Measurements from ENCODE around the gene DNAJC11.
A peak's percentile ranks its signal among the peaks of the same experiment; 100 is the strongest.
"Not testable (repeated sequence)": the region's sequence is repeated elsewhere in the genome, so short reads cannot be mapped to it uniquely, and the experiment has no call there.

DNAJC11 gene

GRCh38 chr1:6651909-6652308 is 49.7 kb downstream of the DNAJC11 start:
- no peak for DNase-seq

DNA sequence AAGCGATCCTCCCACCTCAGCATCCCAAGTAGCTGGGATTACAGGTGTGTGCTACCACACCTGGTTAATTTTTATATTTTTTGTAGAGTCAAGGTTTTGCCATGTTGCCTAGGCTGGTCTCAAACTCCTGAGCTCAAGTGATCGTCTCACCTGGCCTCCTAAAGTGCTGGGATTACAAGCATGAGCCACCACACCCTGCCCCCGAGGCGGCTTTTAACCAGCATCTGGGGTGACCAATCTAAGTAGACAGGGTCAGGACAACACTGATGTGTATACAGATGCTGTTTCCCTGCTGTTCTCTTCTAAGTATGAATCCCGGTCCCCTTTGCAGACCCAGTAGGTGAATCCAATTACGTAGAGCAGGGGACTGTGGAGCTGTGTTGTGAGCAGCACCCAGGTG is 53.1 kb downstream of the DNAJC11 start:
- DNase-seq: no peak

GRCh38 chr1:6646499-6647148 is 55.0 kb downstream of the DNAJC11 start:
- peak; percentile 47 to 68 for DNase-seq

GRCh38 chr1:6645018-6645417 is 56.6 kb downstream of the DNAJC11 start:
- no peak for DNase-seq

- DNase-seq: not testable (repeated sequence)
These were observed 60.7 kb downstream of the DNAJC11 start for GRCh38 chr1:6640867-6641266.

DNA sequence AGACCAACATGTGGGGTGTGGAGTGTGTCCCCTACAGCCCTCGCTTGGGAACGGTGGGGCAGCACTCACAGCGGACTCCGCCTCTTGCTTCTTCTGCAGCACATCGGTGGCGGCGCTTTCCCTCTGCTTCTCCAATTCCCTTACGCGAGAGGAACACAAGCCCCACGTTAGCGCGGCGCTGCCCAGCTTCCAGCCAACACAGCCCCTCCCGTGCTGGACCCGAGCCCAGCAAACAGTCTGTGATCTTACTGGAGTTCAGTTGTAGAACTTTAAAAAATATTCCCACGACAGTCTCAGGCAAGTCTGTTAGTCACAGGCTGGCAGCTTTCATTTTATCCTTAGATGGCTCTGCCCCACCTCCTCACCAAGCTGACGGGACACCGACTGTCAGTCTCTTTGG is 63.4 kb downstream of the DNAJC11 start:
- DNase-seq: no peak

- DNase-seq: no peak
These were observed 63.8 kb downstream of the DNAJC11 start for GRCh38 chr1:6637770-6638169.

DNA sequence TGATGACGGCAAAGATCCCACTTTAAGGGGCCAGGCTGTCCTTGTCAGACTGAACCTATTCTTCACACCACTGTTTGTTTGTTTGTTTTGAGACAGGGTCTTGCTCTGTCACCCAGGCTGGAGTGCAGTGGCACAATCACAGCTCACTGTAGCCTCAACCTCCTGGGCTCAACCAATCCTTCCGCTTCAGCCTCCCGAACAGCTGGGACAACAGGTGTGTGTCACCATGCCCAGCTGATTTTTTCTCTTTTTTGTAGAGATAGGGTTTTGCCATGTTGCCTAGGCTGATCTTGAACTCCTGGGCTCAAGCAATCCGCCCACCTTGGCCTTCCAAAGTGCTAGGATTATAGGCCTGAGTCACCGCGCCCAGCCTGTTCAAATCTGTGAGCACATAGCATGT is 64.8 kb downstream of the DNAJC11 start:
- DNase-seq: not testable (repeated sequence)

DNA sequence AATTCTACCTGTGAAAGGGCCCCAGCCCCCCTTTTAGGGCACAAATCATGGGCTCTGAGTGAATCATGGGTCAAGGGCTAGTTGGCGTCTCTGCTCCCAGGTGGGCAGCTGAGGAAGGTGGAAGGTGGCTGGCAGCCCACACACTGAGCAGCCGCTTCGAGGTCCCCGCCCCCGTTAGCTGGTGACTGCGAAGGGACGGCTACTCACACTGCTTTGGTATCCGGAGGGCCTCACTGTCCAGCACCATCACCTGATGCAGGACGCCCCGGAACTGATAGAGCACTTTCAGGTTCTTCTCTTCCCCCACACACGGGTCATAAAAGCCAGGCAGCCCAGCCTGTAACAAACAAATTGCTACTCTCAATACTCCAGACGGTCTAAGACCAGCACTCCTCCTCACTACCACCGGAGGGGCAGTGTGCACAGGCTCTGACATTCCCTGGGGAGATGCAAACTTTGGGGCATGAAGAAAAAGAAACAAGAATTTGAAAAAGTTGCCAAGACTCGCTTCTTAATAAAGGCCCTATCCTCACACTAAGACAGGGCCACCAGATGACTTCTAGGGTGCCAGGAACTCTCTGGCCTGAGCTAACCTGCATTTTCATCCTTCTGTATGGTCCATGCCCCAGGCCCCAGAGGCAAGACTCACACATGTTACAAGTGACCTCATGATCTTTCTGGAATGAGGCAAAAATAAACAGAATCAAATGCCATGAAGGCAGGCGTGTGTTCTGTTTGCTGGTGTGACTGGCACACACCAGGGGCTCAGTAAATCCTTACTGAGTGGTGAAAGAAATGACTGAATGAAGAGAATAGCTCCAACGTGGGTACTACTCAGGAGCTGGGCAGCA is 65.5 kb downstream of the DNAJC11 start:
- DNase-seq: no peak

GRCh38 chr1:6635161-6635909 is 66.3 kb downstream of the DNAJC11 start:
- DNase-seq: no peak

DNA sequence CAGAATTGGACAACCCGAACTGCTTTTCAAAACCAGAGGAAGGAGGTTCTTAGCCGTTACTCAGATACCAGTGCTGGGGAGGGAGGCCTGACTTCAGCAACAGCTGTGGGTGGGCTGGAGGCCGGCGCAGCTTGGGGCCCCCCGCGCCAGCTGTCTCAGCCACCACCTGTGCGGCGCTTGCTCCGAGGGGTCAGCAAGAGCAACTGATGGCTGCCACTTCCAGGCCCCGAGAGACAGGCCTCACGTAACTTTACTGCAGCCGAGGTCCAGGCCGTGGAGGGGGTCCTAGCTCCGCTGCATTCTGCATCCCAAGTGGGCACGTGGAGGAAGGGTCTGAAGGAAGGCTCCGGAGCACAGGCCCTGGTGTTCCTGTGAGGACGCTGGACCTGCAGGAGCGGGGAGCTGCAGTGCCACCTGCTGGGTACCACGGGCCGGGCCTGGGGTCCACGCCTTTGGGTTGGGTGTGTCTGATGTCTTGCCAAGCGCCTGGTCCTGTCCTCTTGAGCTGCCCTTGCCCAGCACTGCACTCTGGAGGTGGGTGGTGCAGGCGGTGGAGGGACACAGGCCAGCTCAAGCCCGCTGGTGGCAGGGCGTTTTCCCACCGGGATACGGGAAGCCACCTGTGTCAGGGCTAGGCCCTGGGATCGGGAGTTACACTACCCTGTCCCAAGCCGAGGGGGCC is 67.1 kb downstream of the DNAJC11 start:
- DNase-seq: peak; percentile 41 to 44

- no peak for DNase-seq
These were observed 68.8 kb downstream of the DNAJC11 start for GRCh38 chr1:6632588-6633514.

- DNase-seq: no peak
These were observed 70.6 kb downstream of the DNAJC11 start for GRCh38 chr1:6631058-6631457.

GRCh38 chr1:6630027-6630426 is 71.6 kb downstream of the DNAJC11 start:
- no peak for DNase-seq

- DNase-seq: no peak
These were observed 72.6 kb downstream of the DNAJC11 start for GRCh38 chr1:6628971-6629479.

DNA sequence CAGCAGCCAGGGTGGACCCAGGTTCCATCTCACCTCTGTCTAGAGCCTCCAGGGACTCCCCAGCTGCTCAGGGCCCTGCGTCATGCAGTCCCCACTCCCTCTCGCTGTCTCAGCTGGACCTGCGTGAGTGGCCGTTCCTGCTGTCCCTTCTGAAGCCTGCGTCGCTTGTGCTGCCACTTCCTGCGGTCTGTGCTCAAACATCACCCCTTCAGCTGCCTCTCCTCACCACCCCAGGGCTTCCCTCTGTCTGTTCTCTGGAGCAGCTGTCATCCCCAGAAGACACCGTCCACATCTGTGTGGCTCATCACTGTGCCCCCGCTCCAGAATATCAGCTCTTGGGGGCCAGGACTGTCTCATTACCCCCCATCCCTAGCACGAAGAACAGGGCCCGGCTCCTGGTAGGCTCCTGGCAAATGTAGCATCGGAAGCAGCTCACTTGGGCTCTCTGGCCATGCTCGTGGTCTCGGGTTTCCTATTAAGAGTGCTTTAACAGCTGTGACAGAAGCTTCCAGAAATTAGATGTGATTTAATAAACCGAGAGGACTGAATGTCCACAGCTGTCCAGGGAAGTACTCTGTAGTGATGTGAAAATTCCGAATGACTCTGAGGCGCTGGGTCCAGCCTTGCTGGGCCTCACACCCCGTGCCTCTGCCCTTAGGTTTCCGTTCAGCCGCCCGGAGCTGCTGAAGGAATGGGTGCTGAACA is 73.6 kb downstream of the DNAJC11 start:
- no peak for DNase-seq

DNA sequence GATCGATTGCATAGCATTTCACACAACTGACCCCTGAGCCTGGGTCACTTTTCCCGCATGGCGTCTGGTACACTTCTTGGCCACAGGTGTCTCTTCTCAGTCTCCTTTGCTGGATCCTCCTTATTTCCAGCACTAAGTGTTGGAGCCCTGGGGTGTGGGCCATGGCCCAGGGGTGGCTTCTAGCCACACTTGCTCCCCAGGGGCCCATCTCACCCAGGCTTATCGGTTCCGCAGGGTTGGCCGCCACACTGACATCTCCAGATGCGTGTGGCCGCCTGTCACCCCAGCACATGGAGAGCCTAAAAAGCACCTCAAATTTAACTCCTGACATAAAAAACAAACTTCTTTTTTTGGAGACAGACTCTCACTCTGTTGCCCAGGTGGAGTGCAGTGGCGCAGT is 74.6 kb downstream of the DNAJC11 start:
- DNase-seq: no peak

- no peak for DNase-seq
These were observed 75.9 kb downstream of the DNAJC11 start for GRCh38 chr1:6625584-6626149.

- DNase-seq: peak; percentile 88 to 92
These were observed 76.7 kb downstream of the DNAJC11 start, which contains the start of gene THAP3 for GRCh38 chr1:6624710-6625583. Gene THAP3 (plus strand): TSS chr1:6624868. CDS start chr1:6625219, 351 bp downstream.
